GM18951 (cell line): Measurements from ENCODE around the gene BCAR3.

Experiments
- POLR2A ChIP-seq: IDR thresholded peaks from 4 replicates; pipeline ENCODE4 v1.6.1; 2011; ENCODE audit warnings: mild to moderate bottlenecking; ENCODE audit not compliant: insufficient read length, insufficient read depth; ENCODE audit errors: extremely low read depth
- in situ Hi-C: fragments of 300-500 bp; cut with MboI; formaldehyde crosslinking; loops from one replicate; pipeline ENCODE4 v1.12.0; 2022; ENCODE audit warnings: low sequenced_read_pairs, mixed read lengths, inconsistent platforms; ENCODE audit not compliant: unreplicated experiment

Gene BCAR3

DNA sequence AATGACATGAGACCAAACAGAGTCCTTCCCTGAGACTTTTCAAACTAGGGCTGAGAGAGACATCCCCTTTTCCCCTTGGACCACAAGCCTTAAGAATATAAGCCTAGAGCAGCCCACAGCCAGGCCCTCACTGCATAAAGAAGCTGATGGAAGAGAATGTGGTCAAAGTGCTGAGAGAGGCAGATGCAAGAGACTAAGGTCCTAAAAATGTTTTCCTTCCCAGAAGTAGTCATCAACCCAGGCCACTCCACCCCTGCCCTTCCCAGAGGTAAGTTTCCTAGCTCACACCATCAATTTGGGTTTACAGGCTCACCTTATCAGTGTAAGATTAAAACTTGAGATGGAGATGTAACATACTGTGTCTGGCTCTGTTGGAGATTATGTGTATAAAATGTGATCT, 58.2 kb downstream of the BCAR3 start:
- TF ChIP-seq POLR2A = no peak
- in situ Hi-C loops = loop anchor here (10.0 to 25.0 kb wide), 2 partner anchors 181 to 311 kb away; no protein-coding TSS in a partner anchor

DNA sequence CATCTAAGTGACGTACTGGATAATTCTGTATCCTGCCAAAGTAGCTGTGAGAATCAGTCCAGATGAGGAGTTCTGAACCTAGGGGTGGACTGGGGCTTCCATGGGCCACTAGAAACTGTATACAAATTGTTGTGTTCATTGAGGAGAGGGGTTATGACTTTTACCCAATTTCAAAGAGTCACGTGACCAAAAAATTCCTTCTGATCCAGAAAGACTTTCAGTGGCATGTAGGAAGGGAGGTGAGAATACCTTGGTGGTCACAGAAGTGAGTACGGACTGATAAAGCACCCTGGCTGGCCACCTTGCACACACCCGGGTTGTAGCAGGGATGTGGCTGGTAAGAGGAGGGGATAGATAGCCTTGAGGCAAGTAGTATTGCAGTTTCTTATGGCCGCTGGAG, 60.4 kb downstream of the BCAR3 start:
- TF ChIP-seq POLR2A = no peak
- in situ Hi-C loops = loop anchor here (10.0 to 25.0 kb wide), 2 partner anchors 184 to 309 kb away; no protein-coding TSS in a partner anchor

DNA sequence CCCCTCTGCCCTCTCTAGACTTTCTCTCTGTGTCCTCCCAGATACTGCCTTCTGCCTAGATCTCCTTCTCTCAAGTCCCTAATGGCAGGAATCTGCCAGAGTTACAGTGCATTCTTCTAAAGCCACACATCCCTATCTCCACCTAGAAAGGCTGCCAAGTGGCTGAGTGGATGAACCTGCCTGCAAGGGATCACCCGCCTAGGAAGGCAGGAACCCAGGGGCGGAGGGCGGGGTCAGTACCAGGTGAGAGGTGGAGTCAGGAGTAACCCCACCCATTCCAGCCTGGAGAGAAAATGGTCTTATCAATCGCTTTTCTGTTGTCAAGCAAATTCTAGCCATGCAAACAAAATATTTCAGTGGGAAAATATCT, 60.8 kb downstream of the BCAR3 start:
- TF ChIP-seq POLR2A = no peak
- in situ Hi-C loops = loop anchor here (10.0 to 25.0 kb wide), 2 partner anchors 184 to 309 kb away; no protein-coding TSS in a partner anchor

DNA sequence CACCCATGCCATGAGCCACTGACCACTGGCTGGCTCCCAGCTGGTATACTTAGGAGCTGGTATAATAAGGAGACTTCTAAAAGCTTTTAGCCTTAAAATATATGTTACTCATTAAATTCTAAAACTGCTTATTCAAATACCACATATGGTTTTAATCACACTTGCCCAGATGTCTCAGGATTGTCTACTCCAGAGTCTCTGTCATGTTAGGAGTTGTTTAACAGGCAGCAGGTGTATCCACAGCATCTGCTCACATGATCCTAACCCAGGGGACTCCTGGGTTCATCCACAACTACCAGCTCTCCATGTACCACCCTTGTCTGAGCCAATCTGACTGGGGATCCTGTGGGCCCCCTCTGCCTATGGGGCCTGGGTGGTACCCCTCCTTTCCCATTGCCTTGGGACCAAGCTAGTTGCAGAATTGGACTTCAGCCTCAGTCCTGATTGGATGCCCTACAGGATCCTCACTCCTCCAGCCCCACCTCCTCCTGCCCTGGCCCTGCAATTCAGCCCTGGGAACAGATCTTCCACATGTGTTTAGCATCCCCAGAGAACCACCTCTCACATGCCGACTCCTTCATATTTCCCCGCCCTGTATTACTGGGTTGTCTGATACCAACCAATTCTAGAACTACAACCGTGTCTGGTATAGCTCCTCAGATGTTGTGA, 61.3 kb downstream of the BCAR3 start:
- no peak for TF ChIP-seq POLR2A
- in situ Hi-C loops = loop anchor here (10.0 to 25.0 kb wide), 2 partner anchors 184 to 308 kb away; no protein-coding TSS in a partner anchor

DNA sequence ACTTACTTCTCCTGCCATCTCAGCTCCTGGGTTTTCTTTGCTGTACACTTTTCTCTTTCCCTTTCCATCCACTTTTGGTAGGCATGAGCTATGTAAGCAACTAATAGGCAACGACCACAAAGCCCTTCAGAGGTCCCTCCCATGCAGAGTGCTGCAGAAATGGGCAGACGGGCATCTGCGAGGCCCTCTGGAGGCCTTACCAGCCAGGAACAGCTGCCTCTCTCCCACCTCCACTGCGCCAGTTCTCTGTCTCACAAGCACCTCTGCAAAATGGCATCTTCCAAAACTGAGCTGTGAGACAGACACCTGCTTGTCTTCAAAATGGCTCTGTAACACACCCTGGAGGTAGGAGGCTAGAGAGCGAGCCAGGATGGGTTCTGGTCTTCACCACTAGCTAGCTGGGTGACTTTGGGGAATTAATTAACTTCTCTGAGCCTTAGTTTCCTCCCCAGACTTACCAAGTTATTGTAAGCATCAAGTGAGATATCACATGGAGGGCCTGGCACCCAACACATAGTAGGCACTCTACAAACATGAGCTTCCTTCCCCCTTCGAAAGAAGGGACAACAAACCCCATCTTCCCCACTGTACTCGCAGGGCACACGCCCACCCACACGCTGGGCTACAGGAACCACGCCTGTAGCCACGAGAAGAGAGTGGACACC, 62.0 kb downstream of the BCAR3 start:
- in situ Hi-C loops = loop anchor here (10.0 to 25.0 kb wide), 2 partner anchors 185 to 307 kb away; no protein-coding TSS in a partner anchor
- no peak for TF ChIP-seq POLR2A

DNA sequence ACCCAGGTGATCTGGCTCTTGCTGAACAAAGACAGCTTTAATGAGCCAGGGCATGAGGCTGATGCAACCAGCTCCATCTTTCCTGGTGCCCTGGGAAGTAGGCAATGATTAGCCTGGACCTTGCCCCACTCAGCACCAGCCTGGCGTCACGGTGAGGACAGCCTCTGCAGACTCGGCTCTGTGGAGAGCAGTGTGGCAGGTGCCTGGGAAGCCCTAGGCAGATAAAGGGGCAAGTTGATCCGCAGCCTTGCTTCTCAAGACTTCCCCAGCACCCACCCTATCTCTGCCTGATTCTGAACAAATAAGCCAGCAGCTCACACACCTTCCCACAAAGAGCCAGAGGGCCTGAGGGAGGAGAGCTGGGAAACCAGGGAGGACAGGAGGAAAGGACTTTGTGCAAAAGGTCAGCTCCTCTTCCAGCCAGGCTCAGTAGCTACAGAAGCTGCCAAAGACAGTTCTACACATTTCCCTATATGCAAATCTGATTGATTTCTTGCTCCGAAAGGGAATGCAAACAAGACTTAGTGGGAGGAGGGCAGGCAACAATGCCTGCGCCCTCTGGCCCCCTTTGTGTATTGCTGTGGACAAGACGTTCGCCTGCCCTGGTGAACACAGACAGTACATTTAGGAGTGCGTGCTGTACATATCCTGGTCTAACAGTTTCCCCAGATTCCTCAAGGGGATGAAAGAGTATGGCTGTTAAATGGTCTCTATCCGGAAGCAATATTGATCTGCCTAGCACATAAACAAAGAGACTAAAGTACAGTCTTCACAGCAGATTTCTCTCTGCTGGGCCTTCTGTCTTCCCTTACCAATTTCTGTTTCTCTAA, 63.8 kb downstream of the BCAR3 start:
- TF ChIP-seq POLR2A = no peak
- in situ Hi-C loops = loop anchor here (25.0 kb wide), 1 partner anchor 306 kb away; no protein-coding TSS in a partner anchor

DNA sequence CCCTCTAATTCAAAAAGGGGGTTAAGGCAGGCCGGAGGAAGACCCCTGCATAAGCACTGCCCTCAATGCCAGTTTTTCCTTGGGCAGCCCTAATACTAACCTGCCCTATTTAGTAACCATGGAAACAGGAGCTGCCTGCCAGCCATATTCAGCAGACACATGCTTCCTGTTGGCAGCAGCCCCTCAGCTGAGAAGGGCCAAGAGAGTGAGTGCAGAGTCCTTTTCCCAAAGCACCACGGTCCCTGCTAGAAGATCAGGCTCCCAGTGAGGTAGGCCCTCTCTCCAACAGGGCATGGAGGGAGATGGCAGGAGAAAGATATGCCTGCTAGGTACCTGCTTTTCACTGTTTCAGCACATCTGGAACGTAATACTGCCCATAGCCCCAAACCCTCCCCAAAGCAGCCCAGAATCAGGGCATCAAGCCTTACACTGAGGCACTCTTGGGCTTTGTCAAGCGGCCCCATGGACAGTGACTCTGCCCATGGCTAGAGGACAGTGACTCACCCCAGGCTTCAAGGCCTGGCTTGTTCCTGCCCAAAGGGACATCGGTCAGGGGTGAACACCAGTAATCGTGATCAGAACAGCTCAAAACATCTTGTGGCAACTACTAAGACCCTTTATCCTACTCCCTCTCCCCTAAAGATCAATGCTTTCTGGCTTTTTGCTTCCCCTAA, 64.5 kb downstream of the BCAR3 start:
- in situ Hi-C loops = loop anchor here (25.0 kb wide), 1 partner anchor 305 kb away; no protein-coding TSS in a partner anchor
- TF ChIP-seq POLR2A = no peak

DNA sequence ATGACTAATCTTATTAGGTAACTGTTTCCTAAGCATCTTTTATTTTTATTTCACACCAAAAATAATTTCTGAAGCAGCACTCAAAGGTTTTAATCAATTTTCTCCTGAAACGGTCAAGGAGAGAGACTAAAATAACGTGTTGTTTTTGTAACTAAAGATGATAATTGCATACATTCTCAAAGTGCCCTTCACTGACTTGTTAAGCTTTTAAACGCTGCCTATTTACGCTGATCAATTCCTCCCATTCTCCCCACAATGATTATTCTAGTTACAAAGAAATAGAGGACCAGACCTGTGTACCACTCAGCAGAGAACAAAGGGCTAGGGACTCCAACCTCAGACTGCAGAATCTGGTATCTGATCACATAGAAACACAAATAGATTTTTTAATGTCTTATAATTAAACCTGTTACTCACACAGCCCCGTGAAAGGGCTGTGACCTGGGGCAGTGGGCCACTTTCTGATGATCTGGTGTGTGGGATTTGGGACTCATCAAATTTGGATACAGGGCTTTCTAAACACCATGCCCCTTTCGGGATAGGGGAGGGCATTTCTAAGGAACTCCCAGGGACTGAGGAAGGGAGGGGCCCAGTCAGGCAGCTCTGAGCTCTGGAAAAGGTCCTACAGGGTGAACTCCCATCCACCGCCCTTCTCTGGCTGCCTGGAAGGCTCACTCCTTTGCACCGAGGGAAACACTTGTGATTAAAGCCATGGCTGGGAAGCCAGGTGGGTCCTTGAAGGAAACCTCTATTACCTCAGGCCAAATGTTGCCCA, 65.2 kb downstream of the BCAR3 start:
- in situ Hi-C loops = loop anchor here (25.0 kb wide), 1 partner anchor 304 kb away; no protein-coding TSS in a partner anchor

DNA sequence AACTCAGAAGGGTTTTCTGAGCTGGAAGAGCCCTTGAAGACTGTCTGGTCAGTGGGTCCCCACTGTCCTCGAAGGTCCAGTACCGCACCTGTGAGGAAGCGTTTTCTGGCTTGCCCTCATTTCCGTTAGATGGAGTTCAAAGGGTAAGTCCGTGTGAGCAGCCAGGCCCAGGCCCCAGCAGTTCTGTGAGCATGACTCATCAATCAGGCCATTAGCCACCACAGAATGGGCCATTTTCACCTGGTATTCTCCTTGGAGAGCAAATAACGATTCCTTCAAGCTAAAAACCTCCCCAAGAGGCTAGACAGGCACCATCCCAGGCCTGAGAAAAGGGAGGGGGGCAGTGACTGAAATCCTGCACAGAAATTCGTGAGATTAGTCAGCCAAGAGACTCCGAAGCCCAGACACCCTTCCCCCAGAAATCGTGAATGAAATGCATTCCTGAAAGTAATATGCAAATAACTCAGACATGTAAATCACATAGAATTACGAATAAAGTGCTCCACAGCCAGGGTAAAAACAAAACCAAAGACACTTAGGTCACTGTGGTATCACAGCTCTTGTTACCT, 66.0 kb downstream of the BCAR3 start:
- in situ Hi-C loops = loop anchor here (25.0 kb wide), 1 partner anchor 303 kb away; no protein-coding TSS in a partner anchor
- no peak for TF ChIP-seq POLR2A

More for the DNA sequence above, 65.2 kb downstream of the BCAR3 start:
- no peak for TF ChIP-seq POLR2A

DNA sequence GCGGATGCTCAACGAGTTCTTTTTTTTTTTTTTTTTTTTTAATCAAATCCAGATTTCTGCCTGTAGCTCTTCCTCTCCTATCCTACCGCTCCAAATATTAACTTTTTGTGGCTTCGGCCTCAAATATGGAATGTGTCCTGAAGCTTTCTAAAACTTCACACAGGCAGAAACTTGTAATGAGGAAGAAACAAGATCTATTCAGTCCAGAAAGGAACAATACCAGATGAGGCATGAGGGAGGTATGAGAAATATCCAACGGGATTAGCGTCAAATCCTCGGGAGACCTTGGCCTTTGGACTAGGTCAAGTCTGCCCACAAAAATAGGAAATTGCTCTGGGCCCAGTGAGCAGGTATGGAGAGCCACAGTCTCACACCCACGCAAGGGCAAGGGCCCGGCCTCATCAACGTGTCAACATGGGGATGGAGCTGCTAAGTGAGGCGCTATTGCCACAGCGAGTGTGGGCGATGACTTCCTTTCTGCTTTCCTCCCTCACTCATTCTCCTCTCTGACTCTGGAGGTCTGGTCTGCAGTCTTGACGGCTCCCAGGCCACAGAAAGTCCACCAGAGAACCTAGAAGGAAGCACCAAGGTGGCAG, 66.6 kb downstream of the BCAR3 start:
- in situ Hi-C loops = loop anchor here (25.0 kb wide), 1 partner anchor 303 kb away; no protein-coding TSS in a partner anchor

DNA sequence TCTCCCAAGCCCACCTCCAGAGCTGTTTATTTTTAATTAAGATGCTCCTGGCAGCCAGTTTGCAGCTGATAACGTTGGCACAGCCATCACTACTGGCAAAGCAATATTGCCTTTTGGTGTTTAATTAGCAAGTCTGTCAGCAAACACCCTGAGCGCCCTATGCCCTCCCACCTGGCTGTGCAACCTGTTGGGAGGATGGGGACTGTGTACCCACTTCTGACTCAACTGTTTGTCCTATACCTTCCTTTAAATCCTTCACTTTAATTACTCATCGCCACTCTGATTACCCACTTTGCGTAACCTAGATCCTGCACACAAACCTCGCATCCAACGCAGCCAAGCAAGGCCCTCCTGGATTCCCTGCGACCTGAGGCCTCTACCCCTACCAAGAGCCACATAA, 67.1 kb downstream of the BCAR3 start:
- in situ Hi-C loops = loop anchor here (25.0 kb wide), 1 partner anchor 302 kb away; no protein-coding TSS in a partner anchor
- no peak for TF ChIP-seq POLR2A

More for the DNA sequence above, 66.6 kb downstream of the BCAR3 start:
- no peak for TF ChIP-seq POLR2A

DNA sequence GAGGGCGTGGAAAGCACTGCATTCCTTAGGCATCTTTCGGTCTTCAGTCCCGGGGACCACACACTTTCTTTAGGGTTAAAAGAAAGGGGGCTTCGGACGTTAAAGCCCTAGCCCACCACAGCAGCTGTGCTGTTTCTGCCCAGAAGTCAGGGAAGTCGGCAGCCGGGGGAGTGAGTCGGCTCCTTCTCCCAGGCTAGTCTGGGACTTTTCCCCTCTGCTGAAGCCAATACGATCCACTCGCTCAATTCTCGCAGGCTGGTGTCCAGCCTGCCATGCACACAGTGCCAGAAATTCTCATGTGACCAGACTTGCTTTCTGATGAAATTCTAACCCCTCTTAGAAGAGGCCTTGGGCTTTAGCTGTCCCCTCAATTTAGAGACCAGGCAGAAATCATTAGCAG, 67.7 kb downstream of the BCAR3 start:
- in situ Hi-C loops = loop anchor here (25.0 kb wide), 1 partner anchor 302 kb away; no protein-coding TSS in a partner anchor

More for the DNA sequence above, 67.7 kb downstream of the BCAR3 start:
- no peak for TF ChIP-seq POLR2A
